ENCODE results near the gene FOXC1.

Gene FOXC1

DNA sequence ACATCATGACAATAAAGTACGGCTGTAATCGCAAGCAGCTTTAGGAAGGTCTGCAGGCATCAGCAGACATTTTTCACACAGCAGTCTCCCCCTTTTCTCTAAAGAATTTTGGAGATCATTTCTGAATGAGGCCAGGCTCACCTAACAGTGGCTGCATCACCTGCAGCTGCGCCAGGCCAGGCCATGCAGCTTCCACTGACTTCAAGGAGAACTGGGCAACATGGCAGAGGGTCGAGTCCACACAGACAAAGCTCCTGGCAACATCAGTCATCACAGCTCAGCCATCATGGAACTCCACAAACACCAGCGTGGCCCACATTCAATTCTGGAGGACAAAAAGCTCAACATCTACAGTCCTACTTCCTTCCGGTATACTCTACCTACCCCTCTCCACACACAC, 17.8 kb upstream of the FOXC1 start:
- H3K36me3 ChIP-seq, result no peaks in the 10 kb centered on the region
- peaks cover 7% of the 10 kb centered on the region for H3K4me1 ChIP-seq
- no peak for DNase-seq
- peaks cover 89% of the 10 kb centered on the region for H3K27me3 ChIP-seq
- H3K9me3 ChIP-seq, result no peaks in the 10 kb centered on the region
- no peak for TF ChIP-seq CTCF (IDR thresholded peaks at IDR 0.05; ENCODE audit: low read depth, low read length)
- H3K4me3 ChIP-seq (ENCODE audit: low read depth, low read length), result no peak overlapping the region

- DNase-seq, result no peak
- Histone ChIP-seq H3K9me3 (no peaks in the 10 kb centered on the region), H3K4me1 (peaks cover 13% of the 10 kb centered on the region), H3K36me3 (no peaks in the 10 kb centered on the region), H3K27me3 (peaks cover 81% of the 10 kb centered on the region), H3K4me3 (ENCODE audit: low read depth, low read length) (no peak overlapping the region)
- TF ChIP-seq CTCF (IDR thresholded peaks at IDR 0.05; ENCODE audit: low read depth, low read length), result no peak
These were observed 16.9 kb upstream of the FOXC1 start for GRCh38 chr6:1592852-1593251.

GRCh38 chr6:1593286-1593957, 16.3 kb upstream of the FOXC1 start:
- TF ChIP-seq CTCF (IDR thresholded peaks at IDR 0.05; ENCODE audit: low read depth, low read length), result no peak
- Histone ChIP-seq H3K4me3 (ENCODE audit: low read depth, low read length) (no peak overlapping the region), H3K27me3 (peaks cover 75% of the 10 kb centered on the region)

DNA sequence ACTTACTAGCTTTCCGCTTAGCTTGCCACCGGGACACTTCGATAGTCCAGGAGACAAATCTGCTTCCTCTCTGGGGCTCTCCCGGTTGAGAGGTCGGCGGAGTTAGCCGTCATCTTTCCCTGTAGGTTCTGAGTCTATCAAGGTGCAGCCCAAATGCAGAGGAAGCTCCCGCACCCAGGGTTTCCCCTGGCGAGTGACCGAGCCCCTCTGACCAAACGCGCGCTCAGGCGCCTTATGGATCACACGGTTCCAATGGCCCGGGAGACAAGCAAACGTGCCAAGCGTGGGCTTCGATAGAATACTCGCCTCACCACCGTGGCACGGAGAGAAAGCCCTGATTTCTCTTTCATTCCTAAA, 15.8 kb upstream of the FOXC1 start:
- H3K27me3 ChIP-seq, result peaks cover 70% of the 10 kb centered on the region
- DNase-seq, result no peak
- peaks cover 13% of the 10 kb centered on the region for H3K4me1 ChIP-seq
- H3K4me3 ChIP-seq (ENCODE audit: low read depth, low read length), result no peak overlapping the region
- H3K9me3 ChIP-seq, result no peaks in the 10 kb centered on the region
- no peaks in the 10 kb centered on the region for H3K36me3 ChIP-seq
- TF ChIP-seq CTCF (IDR thresholded peaks at IDR 0.05; ENCODE audit: low read depth, low read length), result no peak

More at GRCh38 chr6:1593286-1593957, 16.3 kb upstream of the FOXC1 start:
- no peaks in the 10 kb centered on the region for H3K36me3 ChIP-seq
- DNase-seq, result no peak
- H3K4me1 ChIP-seq, result peaks cover 13% of the 10 kb centered on the region
- H3K9me3 ChIP-seq, result no peaks in the 10 kb centered on the region

GRCh38 chr6:1594445-1595200, 15.1 kb upstream of the FOXC1 start:
- TF ChIP-seq CTCF (IDR thresholded peaks at IDR 0.05; ENCODE audit: low read depth, low read length), result no peak
- DNase-seq, result no peak
- Histone ChIP-seq H3K36me3 (no peaks in the 10 kb centered on the region), H3K4me1 (peaks cover 13% of the 10 kb centered on the region), H3K4me3 (ENCODE audit: low read depth, low read length) (no peak overlapping the region), H3K9me3 (no peaks in the 10 kb centered on the region), H3K27me3 (peaks cover 63% of the 10 kb centered on the region)
